Measurements from ENCODE around the gene GABRR2.

The GABRR2 gene

DNA sequence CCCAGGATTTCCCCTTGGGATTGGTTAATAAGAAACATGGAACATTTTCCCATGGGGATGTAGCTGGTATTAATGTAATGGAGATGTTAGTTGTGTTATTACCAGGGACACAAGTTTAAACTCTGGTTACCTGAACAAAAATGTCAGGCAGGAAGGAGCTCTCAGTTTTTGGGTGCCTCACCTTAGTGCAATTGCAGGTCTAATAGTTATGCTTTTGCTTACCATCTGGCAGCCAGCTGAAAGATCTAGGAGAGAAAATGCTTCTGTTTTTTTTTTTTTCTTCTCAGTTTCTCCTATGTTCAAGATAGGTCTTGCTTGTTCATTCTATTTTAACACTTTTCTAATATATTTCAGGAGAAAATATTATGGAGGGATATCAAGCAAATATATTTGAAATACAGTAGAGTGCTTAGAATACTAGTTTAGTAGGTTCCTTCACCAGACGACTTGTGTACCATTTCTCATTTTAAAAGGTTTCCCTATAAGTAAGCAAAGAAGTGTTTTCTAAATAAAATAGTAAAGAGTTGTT, 41.6 kb upstream of the GABRR2 start:
- Histone ChIP-seq H3K9ac (ENCODE audit: low read length) (peak overlapping the region; percentile 64), H3K4me1 (ENCODE audit: insufficient read depth, low read length, severe bottlenecking) (peaks cover 80% of the 10 kb centered on the region), H3K36me3 (ENCODE audit: insufficient read depth, low read length) (peaks cover 4% of the 10 kb centered on the region; the same call in 1 of the 2 replicates)

GRCh38 chr6:89355511-89356194, 40.6 kb upstream of the GABRR2 start:
- H3K4me1 ChIP-seq (ENCODE audit: insufficient read depth, low read length, severe bottlenecking) = peaks cover 74% of the 10 kb centered on the region
- H3K36me3 ChIP-seq (ENCODE audit: insufficient read depth, low read length) = peaks cover 10% of the 10 kb centered on the region
- no peaks in the 10 kb centered on the region for H3K9me2 ChIP-seq (ENCODE audit: low read depth, low read length)
- peak overlapping the region; percentile 100 for H3K27ac ChIP-seq (ENCODE audit: low read depth, low read length, poor library complexity, severe bottlenecking)
- no peaks in the 10 kb centered on the region for H3K27me3 ChIP-seq (ENCODE audit: insufficient read depth, low read length)
- H3K9ac ChIP-seq (ENCODE audit: low read length) = peak overlapping the region; percentile 64
- H3K9me3 ChIP-seq (ENCODE audit: low read length) = no peaks in the 10 kb centered on the region
- H2AFZ ChIP-seq (ENCODE audit: low read length) = no peak overlapping the region
- H3K4me3 ChIP-seq (ENCODE audit: low read depth, low read length, poor library complexity, severe bottlenecking) = no peak overlapping the region
- H3K79me2 ChIP-seq (ENCODE audit: insufficient read depth, low read length) = peaks cover 27% of the 10 kb centered on the region
- peak overlapping the region; percentile 64 for H3K4me2 ChIP-seq (ENCODE audit: low read length)
- H4K20me1 ChIP-seq (ENCODE audit: insufficient read depth, low read length) = no peaks in the 10 kb centered on the region
- H3F3A ChIP-seq (ENCODE audit: insufficient read depth, low read length) = peaks cover 13% of the 10 kb centered on the region; the same call in 1 of the 2 replicates
- TF ChIP-seq CTCF (IDR thresholded peaks at IDR 0.05; ENCODE audit: low read length) = no peak
- TF ChIP-seq EZH2 (IDR thresholded peaks at IDR 0.05; ENCODE audit: borderline replicate concordance, low read length) = no peak

More for the DNA sequence above, 41.6 kb upstream of the GABRR2 start:
- H3K4me3 ChIP-seq (ENCODE audit: low read depth, low read length, poor library complexity, severe bottlenecking) = peak overlapping the region; percentile 41
- no peaks in the 10 kb centered on the region for H4K20me1 ChIP-seq (ENCODE audit: insufficient read depth, low read length)
- peak overlapping the region; percentile 64 for H3K4me2 ChIP-seq (ENCODE audit: low read length)
- no peaks in the 10 kb centered on the region for H3K9me3 ChIP-seq (ENCODE audit: low read length)
- peaks cover 13% of the 10 kb centered on the region; the same call in 1 of the 2 replicates for H3F3A ChIP-seq (ENCODE audit: insufficient read depth, low read length)
- H2AFZ ChIP-seq (ENCODE audit: low read length) = no peak overlapping the region
- no peaks in the 10 kb centered on the region for H3K9me2 ChIP-seq (ENCODE audit: low read depth, low read length)
- no peaks in the 10 kb centered on the region for H3K27me3 ChIP-seq (ENCODE audit: insufficient read depth, low read length)
- peaks cover 16% of the 10 kb centered on the region for H3K79me2 ChIP-seq (ENCODE audit: insufficient read depth, low read length)
- peak overlapping the region; percentile 100 for H3K27ac ChIP-seq (ENCODE audit: low read depth, low read length, poor library complexity, severe bottlenecking)
- no peak for TF ChIP-seq EZH2 (IDR thresholded peaks at IDR 0.05; ENCODE audit: borderline replicate concordance, low read length)

DNA sequence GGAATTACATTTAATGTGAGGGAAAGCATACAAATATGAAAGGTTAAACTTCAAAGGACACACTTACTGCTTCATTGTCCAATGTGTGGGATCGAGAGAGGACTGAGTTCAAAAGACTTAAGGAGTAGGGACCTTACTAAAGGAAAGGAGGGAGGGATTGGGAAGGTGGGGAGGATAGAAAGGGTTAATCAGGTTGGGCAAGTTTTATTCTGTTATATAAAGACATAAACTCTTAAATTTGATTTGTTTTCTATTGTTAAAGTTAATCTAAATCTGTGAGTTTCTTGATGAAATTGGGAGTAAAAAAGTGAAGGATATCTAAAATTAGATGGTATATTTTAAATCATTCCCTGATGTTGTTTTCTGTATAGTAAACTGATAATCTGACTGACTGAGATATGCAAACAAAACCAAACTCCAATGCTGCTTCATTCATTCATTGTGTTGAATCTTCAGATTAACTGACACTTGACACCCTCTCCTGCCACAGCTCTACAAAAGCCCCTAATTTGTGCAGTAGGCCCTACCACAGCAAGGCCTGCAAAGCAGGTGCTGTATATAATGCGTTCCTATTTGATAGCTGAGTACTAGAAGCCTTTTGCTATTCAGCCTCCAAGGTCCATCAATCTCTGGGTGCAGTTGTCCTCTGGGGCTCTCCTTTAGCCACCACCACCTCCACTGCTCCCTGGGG, 38.7 kb upstream of the GABRR2 start:
- no peaks in the 10 kb centered on the region for H4K20me1 ChIP-seq (ENCODE audit: insufficient read depth, low read length)
- peaks cover 24% of the 10 kb centered on the region for H3K36me3 ChIP-seq (ENCODE audit: insufficient read depth, low read length)
- no peaks in the 10 kb centered on the region for H3K9me3 ChIP-seq (ENCODE audit: low read length)
- no peaks in the 10 kb centered on the region for H3K27me3 ChIP-seq (ENCODE audit: insufficient read depth, low read length)
- H3K4me2 ChIP-seq (ENCODE audit: low read length) = peak overlapping the region; percentile 77
- peak overlapping the region; percentile 100 for H3K27ac ChIP-seq (ENCODE audit: low read depth, low read length, poor library complexity, severe bottlenecking)
- peaks cover 13% of the 10 kb centered on the region; the same call in 1 of the 2 replicates for H3F3A ChIP-seq (ENCODE audit: insufficient read depth, low read length)
- H3K79me2 ChIP-seq (ENCODE audit: insufficient read depth, low read length) = peaks cover 45% of the 10 kb centered on the region
- TF ChIP-seq CTCF (IDR thresholded peaks at IDR 0.05; ENCODE audit: low read length) (no peak), EZH2 (IDR thresholded peaks at IDR 0.05; ENCODE audit: borderline replicate concordance, low read length) (no peak)
- no peak overlapping the region for H2AFZ ChIP-seq (ENCODE audit: low read length)
- peak overlapping the region; percentile 93 for H3K9ac ChIP-seq (ENCODE audit: low read length)
- H3K9me2 ChIP-seq (ENCODE audit: low read depth, low read length) = no peaks in the 10 kb centered on the region
- H3K4me3 ChIP-seq (ENCODE audit: low read depth, low read length, poor library complexity, severe bottlenecking) = peak overlapping the region; percentile 79
- peaks cover 77% of the 10 kb centered on the region for H3K4me1 ChIP-seq (ENCODE audit: insufficient read depth, low read length, severe bottlenecking)

Data from OCI-LY1 (cell line).